22Rv1 (cell line): ENCODE data around the gene MRFAP1.

ENCODE experiments used
- H3K27ac ChIP-seq: fragments of 450-650 bp; 2 replicates; pipeline ENCODE4 v1.5.1; 2017
- CTCF ChIP-seq: fragments of 450-650 bp; IDR thresholded peaks from 2 replicates; pipeline ENCODE4 v1.5.1; 2017; ENCODE audit warnings: mild to moderate bottlenecking
- ZFX ChIP-seq: fragments of 450-650 bp; IDR thresholded peaks from 2 replicates; pipeline ENCODE4 v1.6.1; 2017; ENCODE audit warnings: antibody characterized with exemption, borderline replicate concordance

MRFAP1 gene

GRCh38 chr4:6609415-6610079 lies 30.9 kb upstream of the MRFAP1 start:
- H3K27ac ChIP-seq: no peak overlapping the region
- TF ChIP-seq CTCF (no peak), ZFX (no peak)

GRCh38 chr4:6610856-6611430 lies 29.5 kb upstream of the MRFAP1 start:
- no peak for TF ChIP-seq CTCF

GRCh38 chr4:6612961-6613675 lies 27.4 kb upstream of the MRFAP1 start:
- TF ChIP-seq ZFX (no peak), CTCF (no peak)
- H3K27ac ChIP-seq: no peak overlapping the region

More at GRCh38 chr4:6610856-6611430, 29.5 kb upstream of the MRFAP1 start:
- H3K27ac ChIP-seq: no peak overlapping the region

- no peak for TF ChIP-seq CTCF
- no peak for TF ChIP-seq ZFX
- no peak overlapping the region for H3K27ac ChIP-seq
These were observed 26.5 kb upstream of the MRFAP1 start for GRCh38 chr4:6613676-6614651.

- no peak overlapping the region for H3K27ac ChIP-seq
- TF ChIP-seq CTCF (no peak), ZFX (no peak)
These were observed 25.7 kb upstream of the MRFAP1 start for GRCh38 chr4:6614701-6615230.

- TF ChIP-seq ZFX (no peak), CTCF (no peak)
- H3K27ac ChIP-seq: no peak overlapping the region
These were observed 24.1 kb upstream of the MRFAP1 start for GRCh38 chr4:6616087-6616995.
